DMS 273 (cell line): Measurements from ENCODE around the gene VPS35L.
"Not testable (repeated sequence)": the region's sequence is repeated elsewhere in the genome, so short reads cannot be mapped to it uniquely, and the experiment has no call there.

Source experiments
- DNase-seq: peaks from one replicate; lab custom pipeline; 2025; ENCODE audit not compliant: unreplicated experiment; lab: John Stamatoyannopoulos, UW

Gene VPS35L

DNA sequence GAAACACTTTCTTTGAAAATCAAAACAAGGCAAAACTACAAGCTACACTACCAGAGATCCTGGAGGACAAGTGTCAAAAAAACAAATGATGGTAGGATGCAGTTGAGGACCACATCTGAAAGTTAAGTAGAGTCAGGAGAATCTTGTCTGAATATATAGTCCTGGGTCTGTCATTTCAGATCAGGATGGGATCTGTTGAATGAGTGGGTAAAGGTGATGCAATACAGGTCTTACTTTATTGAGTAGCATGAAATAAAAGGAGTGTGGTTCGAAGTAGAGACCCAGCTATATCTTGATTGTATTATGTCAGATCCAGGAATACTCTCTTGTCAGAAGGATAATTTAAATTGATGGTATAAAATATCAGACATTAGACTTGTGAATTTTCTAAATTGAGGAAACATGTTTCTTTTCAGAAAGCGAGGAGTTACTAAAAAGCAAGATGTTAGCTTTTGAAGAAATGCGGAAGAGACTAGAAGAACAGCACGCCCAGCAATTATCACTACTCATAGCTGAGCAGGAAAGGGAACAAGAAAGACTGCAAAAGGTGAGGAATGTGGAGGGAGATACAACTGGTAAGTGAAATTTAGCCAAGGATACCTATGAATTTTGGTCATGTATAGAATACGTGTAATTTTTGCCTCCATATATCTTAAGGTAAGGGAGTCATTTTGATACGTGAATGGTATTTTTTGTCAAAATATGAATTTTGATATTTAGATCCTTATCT, 15.1 kb upstream of the VPS35L start:
- DNase-seq: no peak

DNA sequence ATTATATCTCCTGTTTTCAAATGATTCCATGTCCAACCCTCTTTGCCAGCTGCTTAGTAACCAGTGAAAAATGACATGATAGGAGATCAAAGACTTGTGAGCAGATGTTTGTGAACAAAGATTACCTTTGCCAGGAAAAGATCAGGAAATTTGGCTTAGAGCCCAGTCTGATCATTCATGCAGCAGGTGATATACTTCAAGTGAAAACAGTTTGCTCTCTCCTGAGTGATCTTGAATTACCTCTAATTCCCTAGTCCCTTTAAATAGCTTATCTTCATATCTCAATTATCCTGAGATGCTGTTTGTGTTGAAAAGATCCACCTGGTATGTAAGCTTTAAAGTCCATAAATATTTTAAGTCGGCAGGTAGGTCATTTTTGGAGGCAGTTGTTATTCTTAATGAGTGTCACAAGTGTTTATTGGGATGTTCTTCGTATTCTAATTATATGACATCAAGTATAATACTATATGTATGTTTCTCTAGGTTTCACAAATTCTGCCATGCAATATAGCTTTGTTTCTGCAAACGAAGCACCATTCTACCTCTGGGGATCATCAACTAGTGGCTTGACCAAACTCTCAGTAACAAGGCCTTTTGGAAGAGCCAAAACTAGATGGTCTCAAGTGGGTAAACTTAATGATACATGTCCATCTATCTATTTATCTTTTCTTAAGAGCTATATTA, 13.2 kb upstream of the VPS35L start:
- peak; percentile 81 for DNase-seq

DNA sequence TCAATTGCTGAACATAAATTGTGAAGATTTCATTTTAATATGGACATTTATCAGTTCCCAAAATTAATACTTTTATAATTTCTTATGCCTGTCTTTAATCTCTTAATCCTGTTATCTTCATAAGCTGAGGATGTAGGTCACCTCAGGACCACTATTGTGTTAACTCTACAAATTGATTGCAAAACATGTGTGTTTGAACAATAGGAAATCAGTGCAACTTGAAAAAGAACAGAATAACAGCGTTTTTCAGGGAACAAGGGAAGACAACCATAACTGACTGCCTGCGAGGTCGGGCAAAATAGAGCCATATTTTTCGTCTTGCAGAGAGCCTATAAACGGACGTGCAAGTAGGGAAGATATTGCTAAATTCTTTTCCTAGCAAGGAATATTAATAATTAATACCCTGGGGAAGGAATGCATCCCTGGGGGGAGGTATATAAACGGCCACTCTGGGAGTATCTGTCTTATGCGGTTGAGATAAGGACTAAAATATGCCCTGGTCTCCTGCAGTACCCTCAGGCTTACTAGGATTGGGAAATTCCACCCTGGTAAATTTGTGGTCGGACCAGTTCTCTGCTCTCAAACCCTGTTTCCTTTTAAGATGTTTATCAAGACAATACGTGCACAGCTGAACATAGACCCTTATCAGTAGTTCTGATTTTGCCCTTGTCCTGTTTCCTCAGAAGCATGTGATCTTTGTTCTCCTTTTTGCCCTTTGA, 12.1 kb upstream of the VPS35L start:
- DNase-seq: not testable (repeated sequence)

DNA sequence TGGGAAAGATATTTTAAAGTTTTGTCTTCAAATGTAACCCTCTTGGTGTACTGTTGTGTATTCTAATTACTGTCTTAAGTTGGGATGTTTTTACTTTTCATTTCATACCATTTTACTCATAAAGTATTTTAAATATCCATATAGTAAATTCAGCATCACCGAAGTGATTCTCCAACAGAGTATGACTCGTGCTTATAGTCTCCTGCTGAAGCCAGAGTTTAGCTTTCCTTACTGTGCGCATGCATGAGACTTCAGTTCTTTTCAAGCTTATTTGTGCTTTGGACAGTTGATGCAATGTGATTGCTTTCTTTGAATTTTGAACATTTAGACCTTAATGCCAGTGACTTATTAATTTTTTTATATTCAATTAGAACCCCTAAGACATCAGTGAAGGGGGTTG, 7.4 kb upstream of the VPS35L start:
- DNase-seq: no peak

DNA sequence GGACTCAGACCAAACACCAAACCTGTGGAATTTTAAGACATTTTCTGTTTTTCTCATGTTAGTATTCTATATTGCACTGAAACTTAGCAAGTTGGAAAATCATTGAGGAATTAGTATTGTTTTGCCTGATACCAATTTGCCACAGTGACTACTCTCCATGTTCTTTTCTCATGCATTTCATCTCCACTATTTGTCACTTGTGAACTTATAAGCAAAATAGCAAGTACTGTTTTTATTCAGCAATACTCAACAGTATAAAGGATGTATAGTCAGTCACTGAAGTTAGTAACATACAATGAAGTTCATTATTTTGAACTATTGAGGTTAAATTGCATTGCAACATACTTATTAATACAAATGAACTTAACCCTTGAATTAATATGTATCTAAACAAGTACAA, 5.8 kb upstream of the VPS35L start:
- no peak for DNase-seq

GRCh38 chr16:19555938-19556771, 652 bp downstream of the VPS35L start:
- DNase-seq: peak; percentile 56

- peak; percentile 76 for DNase-seq
These were observed 3.9 kb downstream of the VPS35L start for GRCh38 chr16:19559242-19559910.

- no peak for DNase-seq
These were observed 4.6 kb downstream of the VPS35L start for GRCh38 chr16:19560078-19560477.

- no peak for DNase-seq
These were observed 7.9 kb downstream of the VPS35L start for GRCh38 chr16:19563377-19563776.

GRCh38 chr16:19566362-19566761, 10.9 kb downstream of the VPS35L start:
- no peak for DNase-seq

DNA sequence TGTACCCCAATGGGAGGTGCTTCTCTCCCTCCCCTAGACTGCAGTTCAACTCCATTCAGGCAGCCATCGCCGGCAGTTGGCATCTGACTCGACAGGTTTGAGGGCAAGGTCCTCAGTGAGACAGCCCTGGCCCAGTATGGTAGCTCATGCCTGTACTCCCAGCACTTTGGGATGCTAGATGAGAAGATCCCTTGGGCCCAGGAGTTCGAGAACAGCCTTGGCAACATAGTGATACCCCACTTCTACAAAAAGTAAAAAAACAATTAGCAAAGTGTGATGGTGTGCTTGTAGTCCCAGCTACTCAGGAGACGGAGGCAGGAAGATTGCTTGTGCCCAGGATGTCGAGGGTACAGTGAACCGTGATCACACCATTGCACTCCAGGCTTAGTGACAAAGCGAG, 12.1 kb downstream of the VPS35L start:
- DNase-seq: no peak

DNA sequence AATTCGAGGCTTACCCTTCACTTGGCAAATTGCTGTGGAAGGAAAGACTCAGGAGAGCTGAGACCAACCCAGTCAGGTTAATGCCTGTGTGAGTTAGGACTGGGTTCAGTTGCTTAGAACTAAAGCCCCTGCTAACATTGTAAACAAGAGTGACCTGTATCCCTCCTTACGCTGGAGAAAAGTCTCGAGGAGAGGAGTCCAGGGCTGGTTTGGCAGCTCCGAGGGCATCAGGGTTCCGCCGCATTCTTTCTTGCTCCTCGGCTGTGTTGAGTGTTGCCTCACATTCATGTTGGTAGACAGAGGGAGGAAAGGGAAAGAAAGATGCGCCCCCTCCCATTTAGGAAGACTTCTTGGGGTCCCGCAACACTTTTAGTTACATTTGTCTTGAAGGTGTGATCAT, 18.5 kb downstream of the VPS35L start:
- DNase-seq: no peak

DNA sequence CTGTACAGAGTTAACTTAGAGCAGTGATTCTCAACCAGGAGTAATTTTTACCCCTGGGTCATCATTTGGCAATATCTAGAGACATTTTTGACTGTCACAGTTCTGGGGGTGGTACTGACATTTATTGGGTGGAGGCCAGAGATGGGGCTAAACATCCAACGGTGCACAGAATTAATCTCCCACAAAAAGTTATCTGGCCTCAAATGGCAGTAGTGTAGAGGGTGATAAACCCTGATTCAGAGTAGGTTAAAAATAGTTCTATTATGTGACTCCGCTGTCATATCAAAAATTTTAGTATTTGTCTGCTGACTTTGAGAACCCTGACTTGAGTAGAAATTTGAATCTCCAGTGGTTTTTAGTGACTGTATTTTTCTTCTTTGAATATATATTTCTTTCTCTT, 19.1 kb downstream of the VPS35L start:
- no peak for DNase-seq

- DNase-seq: no peak
These were observed 23.0 kb downstream of the VPS35L start for GRCh38 chr16:19578378-19578971.

GRCh38 chr16:19582050-19582831, 26.7 kb downstream of the VPS35L start:
- no peak for DNase-seq

- peak; percentile 34 for DNase-seq
These were observed 28.3 kb downstream of the VPS35L start for GRCh38 chr16:19583665-19584300.

- peak; percentile 58 for DNase-seq
These were observed 33.2 kb downstream of the VPS35L start for GRCh38 chr16:19588661-19589060.

DNA sequence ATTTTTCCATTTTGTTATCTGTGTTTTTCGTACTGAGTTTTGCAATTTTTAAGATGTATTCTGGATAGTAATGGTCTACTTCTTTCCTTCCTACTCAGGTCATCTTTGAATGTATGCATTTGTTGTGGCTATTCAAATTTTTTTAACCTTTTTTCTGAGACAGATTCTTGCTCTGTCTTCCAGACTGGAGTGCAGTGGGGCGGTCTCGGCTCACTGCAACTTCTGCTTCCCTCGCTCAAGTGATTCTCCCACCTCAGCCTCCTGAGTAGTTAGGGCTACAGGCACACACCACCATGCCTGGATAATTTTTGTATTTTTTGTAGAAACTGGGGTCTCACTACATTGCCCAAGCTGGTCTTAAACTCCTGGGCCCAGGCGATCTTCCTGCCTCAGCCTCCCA, 33.6 kb downstream of the VPS35L start:
- DNase-seq: no peak

- no peak for DNase-seq
These were observed 34.3 kb downstream of the VPS35L start for GRCh38 chr16:19589771-19590302.
